Stimulated activated CD8-positive, alpha-beta memory T cell treated with anti-CD3 and anti-CD28 coated beads, Interleukin-15, amount 100 ng/mL, for 24 hours (primary cell): Measurements from ENCODE around the gene FRMD7.
"Not testable (repeated sequence)": the region's sequence is repeated elsewhere in the genome, so short reads cannot be mapped to it uniquely, and the experiment has no call there.

Source experiments
- DNase-seq: peaks from one replicate; pipeline ENCODE4 v3.0.0-alpha.2; 2020; ENCODE audit warnings: low read depth

FRMD7 gene

DNA sequence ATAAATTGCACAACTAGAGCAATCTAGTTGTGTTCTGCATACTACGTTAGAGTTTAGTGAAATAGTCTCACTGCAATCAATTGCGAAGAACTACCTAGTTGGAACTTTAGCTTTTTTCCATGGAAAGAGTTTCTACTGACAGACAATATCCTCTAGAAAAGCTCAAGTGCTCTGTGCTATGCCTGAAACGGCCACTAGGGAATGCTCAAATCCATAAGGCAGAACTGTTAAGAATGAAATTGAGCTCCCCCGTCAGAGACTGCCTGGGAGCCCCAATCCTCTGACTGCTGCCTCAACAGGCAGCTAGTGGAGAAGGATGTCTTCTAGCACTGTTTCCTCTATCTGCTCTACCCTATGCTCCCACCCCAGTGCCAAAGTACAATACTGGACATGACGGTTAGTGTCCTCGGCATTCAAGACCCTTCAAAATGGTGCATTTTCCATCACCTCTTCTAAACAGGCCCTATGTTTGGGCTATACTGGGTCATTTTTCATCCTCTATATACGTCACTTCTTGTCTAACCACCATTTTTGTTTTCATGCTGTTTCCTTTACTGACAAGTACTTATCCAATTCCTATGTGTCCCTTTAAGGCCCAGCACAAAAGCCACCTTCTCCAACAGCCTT is 35.3 kb downstream of the FRMD7 start:
- DNase-seq, result peak; percentile 3

DNA sequence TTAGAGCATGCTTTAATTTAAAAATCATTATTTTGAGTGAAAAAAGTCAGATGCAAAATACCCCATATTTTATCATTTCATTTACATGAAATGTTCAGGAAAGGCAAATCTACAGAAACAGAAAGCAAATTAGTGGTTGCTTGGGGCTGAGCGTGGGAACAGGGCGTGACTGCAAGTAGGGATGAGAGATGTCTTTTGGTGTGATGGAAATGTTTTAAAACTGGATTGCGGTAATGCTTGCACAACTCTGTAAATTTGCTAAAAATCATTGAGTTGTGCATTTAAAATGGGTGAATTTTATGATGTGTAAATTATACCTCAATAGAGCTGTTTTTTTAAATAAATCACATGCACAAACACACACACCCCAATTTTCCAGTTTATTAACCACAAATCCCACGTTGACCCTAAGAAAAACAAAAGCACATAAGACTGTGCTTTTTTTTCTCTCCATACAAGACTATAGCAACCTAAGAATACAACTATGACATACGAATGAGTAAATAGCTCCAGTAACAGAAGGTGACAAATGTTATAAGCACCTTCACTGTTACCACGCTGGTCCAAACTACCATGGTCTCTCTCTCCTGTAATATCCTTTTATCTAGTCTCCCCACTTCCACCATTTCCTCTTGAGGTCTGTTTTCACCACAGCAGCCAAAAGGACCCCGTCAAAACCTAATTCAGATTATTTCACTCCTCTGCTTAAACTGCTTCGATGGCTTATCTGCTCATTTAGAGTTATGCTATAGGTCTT is 37.2 kb downstream of the FRMD7 start:
- DNase-seq, result no peak

DNA sequence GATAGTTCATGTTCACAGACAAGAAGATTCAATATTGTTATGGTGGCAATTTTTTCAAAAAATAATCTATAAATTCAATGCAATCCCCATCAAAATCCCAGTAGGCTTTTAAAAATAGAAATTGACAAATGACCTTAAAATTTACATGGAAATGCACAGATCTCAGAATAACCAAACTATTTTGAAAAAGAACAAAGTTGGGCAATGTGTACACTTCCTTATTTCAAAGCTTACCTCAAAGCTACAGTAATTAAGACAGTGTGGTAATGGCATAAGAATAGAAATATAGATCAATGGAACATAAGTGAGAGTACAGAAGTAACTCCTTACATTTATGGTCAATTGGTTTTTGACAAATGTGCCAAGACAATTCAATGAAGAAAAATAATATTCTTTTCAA is 39.0 kb downstream of the FRMD7 start:
- DNase-seq, result no peak

DNA sequence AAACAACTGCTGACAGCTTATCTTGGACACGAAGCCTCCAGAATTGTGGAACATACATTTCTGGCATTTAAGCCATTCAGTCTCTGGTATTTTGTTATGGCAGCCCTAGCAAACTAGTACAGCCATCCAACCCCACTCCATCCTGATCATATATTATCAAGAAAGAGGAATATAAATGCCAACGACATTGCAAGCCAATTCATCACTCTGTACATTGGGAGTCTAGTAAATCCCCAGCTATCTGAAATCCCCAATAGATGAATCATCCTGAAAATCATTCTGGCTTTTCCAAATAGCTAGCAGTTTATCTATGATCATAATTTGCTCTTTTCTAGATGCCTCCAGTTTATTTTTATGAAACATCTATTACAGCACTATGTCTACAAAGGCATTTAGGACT is 41.1 kb downstream of the FRMD7 start:
- no peak for DNase-seq

DNA sequence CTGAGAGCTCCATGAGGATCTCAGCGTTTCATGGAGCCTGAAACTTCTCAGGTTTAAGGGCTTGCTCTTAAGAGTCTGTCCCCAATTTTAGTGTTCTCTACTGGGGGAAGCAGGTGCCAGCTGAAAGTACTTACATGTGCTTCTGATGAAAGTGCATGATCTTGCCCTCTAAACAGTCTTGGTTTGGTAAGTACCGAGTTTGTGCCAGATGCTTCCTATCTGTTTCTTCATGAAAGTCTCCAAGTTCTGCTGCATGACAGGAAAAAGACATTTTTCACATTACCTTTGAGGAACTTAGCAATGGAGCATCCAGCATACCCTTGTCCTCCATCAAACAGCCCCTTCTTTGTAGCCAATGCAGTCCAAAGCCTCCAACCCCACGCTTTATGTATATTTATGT is 42.0 kb downstream of the FRMD7 start:
- no peak for DNase-seq

DNA sequence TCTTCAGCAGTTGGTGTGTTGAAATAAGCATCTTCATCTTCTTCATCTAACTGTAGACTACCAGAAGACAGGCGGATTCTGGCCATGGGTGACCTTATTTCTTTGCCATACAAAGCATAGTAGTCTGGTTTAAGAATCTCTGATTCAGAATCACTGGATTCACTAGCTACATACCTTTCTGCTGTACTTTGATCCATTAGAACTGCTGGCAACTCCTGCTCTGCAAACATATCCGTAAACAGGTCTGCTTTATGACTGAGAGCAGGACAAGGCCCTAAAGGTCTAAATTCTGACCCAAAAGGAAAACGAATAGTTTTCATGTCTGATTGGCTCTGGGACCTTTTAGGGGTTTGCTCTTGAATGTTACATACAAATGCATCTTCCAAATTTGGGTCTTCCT is 49.9 kb downstream of the FRMD7 start:
- DNase-seq, result no peak

DNA sequence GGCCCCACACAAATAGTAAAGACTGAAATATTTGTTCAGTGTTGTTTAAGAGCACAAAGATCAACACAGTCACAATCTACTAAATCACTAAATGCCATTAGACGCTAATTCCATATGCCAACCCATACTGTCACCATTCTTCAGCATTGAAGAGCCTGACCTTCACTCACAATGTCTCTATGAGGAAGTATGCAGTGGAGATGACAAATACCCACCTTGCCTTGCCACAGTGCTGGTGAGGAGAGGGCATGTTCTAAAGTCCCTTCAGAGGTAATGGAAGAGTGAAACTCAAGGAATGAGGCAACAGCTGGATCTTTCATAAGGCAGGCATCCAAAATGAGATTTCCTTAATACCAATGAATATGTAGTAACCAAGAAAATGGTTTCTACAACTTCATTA is 50.4 kb downstream of the FRMD7 start:
- no peak for DNase-seq

DNA sequence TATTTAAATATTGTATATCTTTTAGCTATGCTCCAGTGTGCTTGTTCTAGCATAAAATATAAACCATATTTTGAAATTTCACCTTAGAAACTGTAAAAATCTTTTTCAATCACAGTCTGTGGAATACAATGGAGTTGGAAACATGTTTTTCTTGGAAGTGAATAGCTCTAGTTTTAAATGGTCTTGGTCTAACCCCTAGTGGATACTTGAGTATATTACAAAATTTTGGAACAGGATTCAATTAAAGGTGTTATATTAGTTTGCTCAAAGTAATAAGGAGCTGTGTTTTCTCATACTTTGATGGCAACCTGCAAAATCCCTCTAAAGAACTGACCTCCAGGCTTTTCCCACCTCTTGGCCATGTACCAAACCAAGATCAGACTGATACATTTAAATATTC is 56.6 kb downstream of the FRMD7 start:
- DNase-seq, result no peak

DNA sequence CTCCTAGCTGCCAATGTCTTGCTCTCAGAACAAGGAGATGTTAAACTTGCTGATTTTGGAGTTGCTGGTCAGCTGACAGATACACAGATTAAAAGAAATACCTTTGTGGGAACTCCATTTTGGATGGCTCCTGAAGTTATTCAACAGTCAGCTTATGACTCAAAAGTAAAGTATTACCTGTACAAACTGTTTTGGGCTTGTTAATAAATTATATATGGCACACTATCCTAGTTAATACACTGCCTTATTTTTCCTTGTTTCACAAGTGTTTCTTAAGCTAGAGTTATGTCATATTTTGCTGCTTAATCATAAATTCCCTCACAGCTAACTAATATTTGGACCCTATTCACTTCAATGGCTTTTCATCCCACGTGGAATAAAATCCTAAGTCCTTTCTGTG is 59.4 kb downstream of the FRMD7 start:
- no peak for DNase-seq

DNA sequence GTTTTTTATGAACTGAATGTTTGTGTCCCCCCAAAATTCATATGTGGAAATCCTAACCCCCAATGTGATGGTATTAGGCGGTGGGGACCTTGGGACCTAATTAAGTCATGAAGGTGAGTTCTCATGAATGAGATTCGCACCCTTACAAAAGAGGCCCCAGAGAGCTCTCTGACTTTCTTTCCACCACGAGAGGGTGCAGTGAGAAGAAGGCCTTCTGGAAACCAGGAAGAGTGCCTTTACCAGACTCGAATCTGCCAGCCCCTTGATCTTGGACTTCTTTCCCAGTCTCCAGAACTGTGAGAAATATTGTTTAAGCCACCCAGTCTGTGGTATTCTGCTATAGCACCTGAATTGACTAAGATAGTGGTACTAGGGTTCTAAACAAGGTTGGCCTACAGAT is 64.0 kb downstream of the FRMD7 start:
- DNase-seq, result no peak

DNA sequence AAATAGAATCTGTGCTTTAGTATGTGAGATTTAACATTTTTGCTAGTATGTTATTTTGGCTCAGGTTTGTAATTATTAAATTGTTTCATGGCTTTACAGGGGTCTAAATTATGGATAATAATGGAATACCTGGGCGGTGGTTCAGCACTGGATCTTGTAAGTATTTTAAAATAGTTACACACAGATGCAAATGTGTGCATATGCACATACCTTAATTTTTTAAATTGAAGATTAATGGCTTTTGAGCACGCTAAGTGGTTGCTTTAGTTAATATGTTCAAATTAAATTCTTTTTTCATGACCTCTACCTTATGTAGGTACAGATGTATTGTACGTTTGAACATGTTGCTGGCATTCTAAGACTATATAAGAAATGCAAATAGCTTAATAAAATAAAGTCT is 64.5 kb downstream of the FRMD7 start:
- DNase-seq, result no peak

DNA sequence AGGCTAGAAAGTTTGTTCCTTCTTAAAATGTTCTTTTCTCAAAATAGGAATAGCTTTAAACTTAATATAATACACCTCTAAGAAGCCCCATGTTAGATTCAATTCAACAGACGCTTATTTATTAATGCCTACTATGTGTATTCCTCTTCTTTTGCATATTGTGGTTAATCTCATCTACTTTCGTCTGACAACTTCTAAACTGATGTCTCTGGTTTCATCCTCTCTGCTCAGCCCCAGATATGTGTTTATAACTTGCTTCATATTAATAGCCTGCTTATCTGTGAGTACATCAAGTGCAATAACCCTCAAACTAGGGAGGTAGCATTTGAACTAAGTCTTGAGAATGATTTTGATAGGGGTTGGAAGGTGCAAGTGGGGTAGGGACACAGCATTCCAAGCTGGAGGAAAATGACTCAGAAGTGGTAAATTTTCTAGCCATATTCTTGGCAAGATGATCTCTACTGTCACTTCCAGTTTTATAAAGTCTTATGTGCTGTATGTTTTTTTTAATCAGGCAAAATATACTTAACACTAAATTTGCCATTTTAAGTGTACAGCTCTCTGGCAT is 67.8 kb downstream of the FRMD7 start:
- no peak for DNase-seq

DNA sequence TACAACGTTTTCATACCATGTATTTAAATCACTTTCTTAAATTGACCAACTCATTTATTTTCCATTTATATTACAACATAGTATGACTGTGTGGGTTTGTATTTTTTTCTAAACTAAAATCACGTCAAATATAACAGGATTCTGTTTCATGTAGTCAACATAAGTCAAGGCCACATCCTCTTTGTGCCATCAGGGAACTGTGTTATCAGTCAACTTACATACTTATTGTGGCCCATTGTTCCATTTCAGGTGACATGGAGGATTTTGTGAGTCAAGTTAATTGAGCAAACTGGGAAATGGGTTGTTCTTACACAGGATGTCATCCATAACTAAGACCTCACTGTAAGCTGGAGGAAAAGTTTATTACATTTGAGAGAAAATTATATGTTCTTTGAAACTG is 68.8 kb downstream of the FRMD7 start:
- no peak for DNase-seq

DNA sequence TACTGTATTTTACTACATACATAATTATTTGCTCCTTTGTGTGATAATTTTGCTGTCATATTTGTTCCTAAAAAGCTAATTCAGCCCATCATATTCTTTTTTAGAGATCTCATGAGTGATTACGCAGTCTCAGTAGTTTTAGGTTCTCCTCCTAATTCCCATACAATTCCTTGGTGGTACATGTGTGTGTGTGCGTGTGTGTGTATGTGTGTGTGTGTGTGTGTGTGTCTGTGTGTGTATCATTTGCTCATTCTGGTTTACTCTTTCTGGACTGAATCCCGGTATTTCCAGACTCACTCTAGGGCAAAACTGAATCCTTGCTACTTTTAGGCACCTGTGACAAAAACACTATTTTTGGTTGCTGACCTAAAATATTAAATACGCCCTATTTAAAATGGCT is 69.8 kb downstream of the FRMD7 start:
- no peak for DNase-seq

DNA sequence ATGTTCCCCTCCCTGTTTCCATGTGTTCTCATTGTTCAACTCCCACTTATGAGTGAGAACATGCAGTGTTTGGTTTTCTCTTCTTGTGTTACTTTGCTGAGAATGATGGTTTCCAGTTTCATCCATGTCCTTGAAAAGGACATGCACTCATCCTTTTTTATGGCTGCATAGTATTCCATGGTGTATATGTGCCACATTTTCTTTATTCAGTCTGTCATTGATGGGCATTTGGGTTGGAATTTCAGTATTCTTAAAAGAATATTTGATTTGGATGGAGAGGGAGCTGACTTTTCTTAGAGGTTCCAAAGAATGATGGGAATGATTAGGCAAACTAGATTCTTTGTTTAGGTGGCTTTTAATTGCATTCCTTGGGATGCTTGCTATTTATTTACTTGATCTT is 76.0 kb downstream of the FRMD7 start:
- DNase-seq, result not testable (repeated sequence)

DNA sequence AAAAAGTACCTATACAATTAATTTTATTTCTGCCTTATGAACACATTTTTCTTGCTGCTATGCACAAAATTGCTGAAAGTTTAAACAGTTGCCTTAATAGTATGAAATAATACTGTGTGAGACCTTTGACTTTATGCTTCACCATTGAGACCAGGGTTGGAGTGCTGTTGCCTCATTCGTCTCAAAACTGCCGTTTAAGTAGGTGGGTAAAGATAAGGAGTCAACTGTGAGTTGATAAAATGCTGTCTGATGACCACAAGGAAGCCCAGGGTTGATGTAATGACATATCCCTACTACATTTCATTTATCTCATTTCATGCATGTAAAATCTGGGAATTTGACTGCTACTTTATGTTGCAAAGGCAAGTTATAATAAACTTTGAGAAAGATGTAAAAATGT is 81.3 kb downstream of the FRMD7 start:
- no peak for DNase-seq

DNA sequence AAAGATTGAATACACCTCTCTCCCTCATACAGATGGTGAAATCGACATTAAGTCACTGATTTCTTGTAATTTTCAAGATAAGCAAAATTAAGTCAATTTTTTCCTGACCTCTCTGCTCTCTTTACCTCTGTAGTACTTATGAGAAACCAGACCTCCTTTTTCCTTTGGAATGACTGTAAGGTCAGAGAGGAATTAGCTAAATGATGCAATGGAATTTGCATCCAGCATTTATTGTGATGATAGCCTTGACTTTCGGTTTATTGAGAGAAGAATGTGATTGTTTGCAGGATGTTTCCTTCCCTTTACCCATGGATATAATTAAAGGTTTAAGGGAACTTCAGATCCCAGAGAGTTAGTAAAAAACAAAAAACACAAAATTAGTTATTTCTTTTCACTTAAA is 82.4 kb downstream of the FRMD7 start:
- DNase-seq, result no peak

DNA sequence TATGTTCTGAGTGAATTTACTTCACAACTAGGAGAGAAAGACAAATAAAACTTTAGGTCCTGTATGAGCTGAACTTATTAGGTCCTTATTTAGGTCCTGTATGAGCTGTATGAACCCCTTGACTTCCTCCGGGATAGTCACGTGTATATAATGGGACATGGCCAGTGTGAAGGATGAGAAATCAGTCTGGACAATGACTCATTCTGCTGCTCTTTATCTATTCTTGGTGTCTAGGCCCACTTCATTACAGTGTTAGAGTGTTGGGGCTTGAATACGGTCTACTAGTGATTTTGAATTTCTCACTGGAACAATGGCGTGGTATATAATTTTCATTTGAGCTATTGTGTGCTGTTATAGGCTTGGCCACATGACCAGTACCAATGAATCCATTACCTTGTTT is 82.9 kb downstream of the FRMD7 start:
- DNase-seq, result no peak

DNA sequence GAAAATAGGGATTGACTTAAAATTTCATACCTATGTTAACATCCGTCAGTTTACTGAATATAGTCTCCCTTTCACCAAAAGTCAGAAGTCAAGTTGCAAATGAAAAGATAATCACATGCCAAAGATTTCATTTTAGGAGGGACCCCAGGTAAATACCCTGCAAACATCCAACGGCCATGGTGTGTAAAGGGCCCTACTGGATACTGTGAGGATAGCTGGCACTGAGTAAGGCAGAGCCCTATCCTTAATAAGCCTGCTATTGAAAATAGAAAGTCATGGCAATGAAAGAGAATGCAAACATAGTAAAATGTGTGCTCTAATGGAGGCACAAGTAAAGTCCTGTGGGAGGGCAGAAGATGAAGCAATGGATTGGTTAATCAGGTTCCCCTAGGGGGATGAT is 83.8 kb downstream of the FRMD7 start:
- DNase-seq, result no peak

DNA sequence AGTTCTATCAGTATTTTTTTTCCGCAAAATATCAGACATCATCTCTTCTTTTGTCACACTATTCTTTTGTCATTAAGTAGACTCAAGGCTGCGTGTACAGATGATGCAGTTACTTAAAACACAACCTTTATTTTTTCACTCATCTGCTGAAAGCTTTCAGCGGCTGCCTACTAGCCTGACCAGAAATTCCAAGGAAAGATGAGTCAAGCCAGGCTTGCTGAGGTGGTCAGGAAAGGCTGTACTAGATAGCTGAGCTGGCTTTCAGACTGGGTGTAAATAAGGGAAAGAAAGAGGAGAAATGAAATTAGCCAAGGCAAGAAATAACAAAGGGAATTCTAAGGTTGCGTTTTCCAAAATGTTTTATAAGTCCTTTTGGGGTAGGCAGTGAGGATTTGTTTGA is 86.8 kb downstream of the FRMD7 start:
- no peak for DNase-seq

DNA sequence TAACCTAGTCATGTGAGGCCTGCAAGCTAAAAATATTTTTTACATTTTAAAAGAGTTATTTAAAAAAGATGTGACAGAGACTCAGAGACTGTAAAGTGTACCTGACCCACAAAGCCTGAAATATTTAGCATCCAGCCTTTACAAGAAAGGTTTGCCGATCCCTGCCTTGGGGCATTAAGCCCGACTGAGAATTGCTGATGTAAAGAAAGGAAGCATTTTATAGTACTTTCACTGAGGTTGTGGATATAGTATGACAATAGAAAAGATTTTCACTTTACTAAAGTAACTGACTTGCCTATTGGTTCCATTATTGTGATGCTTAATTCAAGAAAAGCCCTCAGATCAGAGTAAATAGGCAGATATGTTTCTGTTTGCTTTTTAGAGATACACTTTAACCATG is 87.8 kb downstream of the FRMD7 start:
- DNase-seq, result no peak

DNA sequence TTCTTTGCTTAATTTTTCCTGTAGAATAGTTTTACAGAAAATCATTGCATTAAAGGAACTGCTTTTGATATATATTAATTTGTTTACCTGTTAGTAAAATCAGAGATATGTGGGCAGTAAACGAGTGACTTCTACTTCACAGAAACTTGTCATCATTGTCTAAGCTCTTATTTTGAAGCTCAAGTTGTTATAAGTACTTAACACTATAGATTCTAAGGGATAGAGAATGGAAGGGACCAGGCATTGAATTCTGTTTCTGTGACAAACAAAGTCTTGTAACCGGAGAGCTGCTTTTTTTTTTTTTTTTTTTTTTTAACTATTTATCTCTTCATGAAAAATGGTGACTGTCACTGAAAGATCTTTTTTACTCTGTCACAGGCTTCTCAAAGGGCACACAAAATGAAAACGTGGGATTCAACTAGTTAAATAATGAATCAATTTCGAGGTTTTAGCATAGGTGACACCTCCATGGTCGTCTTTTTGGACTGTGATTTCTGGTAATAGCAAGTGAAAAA is 90.3 kb downstream of the FRMD7 start:
- no peak for DNase-seq

DNA sequence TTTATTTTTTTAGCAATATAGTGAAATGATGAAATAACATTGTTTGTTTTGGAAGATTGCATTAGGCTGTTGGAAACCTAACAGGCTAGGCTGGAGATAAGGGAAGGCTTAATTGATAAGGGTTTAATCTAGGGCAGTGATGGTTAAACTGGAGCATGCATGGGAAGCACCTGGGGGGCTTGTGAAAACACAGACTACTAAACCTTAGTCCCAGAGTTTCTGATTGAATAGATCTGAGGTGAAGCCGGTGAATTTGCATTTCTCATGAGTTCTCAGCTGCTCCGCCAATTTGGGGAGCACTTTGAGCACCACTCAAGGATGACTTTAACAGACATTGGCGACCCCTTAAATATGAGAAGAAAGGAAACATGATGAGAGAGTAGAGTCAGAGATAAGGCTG is 93.2 kb downstream of the FRMD7 start:
- no peak for DNase-seq

DNA sequence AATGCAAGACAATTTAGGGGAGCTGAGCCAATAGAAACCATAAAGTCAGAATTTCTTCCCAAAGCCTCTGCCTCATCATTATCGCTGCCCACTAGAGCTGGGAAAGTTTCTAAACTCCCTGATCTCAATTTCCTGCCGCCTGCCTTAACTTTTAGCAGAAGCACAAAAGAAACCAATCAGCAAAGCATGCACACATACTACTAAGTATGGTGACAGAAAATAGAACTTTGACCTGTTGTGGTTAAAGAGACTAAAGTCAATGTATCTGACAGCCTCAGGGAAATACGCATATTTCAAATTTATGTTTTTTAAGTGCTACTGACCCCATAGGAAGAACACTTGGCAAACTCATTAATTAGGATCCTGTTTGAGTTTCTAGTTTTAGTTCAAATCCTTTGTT is 94.7 kb downstream of the FRMD7 start:
- no peak for DNase-seq
